Middle frontal gyrus (tissue), 1 donor: ENCODE data around the gene C16orf96.
A peak's percentile ranks its signal among the peaks of the same experiment; 100 is the strongest.

Experiments
- DNase-seq: peaks from one replicate; pipeline ENCODE4 v3.0.0-alpha.2; 2015; ENCODE audit warnings: low spot score; ENCODE audit errors: extremely low spot score

The C16orf96 gene

DNA sequence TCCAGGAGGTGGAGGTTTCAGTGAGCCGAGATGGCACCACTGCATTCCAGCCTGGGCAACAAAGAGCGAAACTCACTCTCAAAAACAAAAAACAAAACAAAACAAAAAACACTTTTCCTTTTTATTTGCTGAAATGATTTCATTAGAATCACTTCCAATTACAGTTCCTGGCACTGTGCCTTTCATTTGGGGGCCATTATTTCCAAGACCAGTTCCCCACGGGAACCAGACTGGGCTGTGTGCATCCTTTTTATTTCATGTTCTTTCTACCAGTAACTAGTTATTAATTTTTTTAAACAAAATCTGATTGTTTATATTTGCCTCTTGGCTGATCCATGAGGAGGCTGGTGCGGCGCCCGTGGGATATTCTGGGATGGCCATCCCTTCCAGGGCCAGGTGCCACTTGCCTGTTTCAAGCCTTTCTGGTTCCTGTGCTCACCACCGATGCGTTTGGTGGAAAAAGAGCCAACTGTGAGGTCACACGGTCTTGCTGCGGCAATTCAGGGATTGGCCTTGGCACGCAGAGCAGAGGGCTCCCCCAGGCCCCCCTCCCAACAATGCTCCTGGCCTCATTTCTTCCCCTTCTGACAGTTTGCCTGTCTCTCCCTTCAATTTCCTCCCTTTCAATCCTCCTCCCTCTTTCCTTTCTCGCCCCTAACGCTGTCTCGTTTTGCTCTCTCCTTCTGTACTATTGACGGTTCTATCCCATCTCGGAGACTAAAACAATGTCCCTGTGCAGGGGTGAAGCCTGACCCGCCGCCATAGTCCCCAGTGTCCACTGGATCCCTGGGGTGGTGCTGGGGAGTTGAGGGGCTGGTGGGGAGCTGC lies 45.1 kb downstream of the C16orf96 start:
- DNase-seq = no peak

DNA sequence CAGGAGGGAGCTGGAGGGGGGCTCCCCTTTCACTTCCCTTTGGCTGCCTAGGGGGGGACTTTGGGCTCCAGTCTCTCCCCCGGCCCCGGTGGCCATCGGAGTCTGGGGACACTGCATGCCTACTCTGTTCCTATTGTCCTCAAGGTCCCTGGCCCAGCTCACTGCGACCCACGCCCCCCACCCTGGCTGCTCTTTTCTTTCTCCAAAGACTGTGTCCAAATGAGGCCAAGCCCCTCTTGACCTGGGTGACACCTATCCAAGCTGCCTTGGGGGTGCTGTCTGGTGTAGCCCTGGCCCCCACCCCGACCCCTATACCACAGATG lies 45.7 kb downstream of the C16orf96 start:
- no peak for DNase-seq

DNA sequence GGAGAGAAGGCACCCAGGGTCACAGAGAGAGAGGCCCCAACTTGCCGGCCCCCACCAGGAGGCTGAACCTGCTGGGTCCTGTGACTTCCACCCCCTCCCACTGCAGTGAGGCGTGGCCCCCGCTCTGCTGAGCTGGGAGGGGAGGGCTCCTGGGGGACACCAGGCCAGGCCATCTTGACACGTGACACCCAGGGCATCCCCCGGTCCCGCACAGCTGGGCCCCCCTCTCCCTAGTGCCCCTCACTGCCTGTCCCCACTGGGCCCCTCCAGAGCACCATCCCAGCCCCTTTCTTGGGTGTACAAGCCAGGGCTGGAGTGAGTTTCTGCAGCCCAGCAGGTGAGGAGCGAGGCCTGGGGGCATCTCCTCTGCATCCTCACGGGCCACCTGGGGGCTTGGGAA lies 46.2 kb downstream of the C16orf96 start:
- no peak for DNase-seq

DNA sequence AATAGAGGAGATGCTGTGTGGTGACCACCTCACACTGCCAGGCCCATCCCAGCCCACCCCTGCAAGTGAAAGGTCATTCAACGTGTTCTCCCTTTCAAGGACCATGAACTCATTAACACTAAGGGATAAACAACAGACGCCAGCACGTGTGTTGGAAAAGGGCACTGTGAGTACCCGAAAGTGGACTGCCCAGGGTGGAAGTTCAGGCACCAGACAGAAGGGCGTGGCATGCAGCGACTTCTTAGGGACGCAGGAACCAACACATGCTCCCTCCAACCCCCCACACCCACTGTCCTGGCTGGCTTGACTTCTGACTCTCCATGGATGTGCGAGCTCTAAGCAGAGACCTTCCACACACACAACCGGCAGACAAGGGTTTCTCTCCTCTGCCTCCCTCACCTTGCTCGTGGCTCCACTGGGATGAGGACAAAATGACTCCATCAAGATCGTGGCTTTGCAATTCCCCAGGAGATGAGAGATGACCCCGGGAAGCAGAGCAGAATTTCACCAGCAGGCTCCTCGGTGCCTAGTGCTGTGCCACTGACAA lies 47.6 kb downstream of the C16orf96 start:
- no peak for DNase-seq

DNA sequence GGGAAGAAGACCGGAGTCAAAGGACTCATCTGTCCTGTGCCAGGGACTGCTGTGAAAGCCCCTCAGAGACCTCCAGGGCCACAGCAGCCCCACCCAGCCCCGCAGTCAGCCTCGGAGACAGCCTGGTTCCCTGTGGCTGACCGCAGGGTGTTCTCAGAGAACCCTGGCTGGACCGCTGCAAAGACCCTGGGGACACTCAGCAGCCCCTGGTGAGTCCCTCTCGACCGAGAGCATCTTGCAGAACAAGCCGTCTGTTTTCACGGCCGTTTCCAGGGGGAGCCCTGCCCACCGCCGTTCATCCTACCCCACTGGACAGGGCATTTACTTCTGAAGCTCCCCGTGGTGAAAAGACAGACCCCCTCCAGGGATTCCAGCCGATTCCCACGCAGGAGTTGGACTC lies 48.3 kb downstream of the C16orf96 start:
- no peak for DNase-seq

DNA sequence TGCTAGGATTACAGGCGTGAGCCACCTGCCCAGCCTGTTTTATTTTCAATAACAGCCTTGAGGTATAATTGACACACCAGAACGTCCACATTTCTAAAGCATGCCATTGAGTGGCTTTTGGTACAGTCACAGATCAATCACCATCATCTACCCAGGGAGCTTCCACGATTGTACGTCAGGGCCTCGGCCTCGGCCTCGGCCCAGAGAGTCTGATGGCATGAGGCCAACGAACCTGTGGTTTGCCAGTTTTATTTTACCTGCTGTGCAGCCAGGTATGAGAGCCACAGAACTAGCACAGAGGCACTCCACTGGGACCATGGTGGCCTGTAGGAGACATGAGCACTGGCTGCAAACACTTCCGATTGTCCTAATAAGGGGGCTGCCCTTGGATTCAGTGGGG lies 50.2 kb downstream of the C16orf96 start:
- DNase-seq = no peak

DNA sequence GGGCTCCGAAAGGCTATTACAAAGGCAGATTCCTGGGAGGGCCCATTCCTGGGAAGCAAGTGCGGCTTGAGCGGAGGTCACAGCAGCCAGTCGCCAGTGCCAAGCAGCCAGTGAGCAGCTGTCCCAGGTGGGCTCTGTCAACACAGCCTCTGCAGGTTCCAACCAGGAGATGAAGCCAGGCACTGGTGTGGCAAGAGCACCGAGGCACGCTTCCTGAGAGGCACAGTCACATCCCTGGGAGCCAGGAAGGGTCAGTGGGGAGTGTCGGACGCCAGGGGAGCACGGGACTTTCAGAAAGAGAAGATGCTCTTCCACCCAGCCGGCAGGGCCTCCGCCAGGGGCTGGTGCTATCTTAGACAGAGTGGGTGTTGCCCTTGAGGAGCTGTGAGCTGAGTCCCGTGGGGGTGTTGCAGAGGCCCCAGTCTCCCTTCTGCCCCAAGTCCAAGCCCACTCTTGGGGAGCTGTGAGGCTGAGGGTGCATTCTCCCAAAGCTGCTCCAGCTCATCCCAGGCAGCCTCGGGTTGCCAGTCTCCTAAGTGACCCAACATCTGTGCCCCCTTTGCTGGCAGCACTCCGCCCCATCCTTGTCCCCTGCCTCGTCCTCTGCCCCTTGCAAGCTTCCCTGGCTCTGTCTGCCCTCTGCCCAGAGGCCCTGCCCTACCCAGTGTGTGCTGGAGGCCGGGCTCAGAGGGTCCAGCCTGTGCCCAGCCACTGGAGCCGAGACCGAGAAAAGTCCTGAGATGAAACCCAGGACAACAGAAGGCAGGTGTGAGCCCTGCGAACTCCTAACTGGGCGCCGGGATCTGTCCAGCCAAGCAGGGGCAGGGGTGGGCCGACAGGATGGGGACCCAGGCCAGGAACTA lies 51.9 kb downstream of the C16orf96 start:
- DNase-seq = no peak

DNA sequence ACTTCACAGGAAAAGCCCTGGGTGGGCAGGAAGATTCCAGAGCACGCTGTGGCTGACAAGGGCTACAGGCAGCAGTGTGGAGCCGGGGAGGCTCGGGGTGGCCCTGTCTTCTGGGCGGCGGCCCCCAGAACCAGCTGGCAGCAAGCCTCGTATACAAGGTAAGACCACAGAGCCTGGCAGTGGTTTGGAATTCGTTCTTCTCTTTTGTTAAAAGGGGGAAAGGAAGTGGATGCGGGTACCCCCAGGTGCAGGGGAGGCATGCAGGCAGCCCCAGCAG lies 52.5 kb downstream of the C16orf96 start:
- no peak for DNase-seq

DNA sequence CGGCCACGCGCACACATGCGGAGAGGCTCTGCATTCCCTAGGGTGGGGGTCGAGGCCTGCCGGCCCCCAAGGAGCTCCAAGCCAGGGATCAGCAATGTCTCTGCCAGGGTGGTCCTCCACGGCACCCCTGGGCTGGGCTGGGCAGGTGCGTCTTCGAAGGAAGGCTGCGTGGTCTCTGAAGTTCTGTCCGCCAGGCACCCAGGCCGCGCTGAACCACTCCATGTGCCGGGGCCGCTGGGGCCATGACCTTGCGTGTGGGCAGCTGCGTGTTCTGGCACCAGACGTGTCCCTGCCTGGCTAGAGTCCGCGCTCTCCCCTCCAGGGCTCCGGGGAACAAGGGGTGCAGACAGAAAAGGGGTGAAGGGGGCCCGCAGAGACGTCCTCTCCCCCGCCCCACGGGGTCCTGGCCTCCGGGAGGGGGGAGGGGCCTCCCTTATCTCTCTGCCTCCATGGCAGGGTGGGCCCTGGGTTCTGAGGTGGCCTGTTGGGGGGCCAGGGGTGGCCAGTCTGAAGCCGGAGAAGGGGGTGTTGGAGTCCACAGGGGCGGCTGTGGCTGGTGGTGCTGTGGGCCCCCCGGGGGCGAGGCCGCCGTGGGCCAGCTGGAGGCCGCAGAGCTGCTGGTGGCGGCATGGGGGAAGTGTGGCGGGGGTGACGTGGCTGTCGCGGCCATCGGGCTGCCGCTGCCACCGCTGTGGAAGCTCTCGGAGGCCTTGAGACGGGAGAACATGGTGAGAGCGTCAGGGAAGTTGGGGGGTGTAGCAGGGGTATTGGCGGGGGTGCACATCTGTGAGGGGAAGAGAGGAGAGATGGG lies 53.3 kb downstream of the C16orf96 start:
- no peak for DNase-seq

DNA sequence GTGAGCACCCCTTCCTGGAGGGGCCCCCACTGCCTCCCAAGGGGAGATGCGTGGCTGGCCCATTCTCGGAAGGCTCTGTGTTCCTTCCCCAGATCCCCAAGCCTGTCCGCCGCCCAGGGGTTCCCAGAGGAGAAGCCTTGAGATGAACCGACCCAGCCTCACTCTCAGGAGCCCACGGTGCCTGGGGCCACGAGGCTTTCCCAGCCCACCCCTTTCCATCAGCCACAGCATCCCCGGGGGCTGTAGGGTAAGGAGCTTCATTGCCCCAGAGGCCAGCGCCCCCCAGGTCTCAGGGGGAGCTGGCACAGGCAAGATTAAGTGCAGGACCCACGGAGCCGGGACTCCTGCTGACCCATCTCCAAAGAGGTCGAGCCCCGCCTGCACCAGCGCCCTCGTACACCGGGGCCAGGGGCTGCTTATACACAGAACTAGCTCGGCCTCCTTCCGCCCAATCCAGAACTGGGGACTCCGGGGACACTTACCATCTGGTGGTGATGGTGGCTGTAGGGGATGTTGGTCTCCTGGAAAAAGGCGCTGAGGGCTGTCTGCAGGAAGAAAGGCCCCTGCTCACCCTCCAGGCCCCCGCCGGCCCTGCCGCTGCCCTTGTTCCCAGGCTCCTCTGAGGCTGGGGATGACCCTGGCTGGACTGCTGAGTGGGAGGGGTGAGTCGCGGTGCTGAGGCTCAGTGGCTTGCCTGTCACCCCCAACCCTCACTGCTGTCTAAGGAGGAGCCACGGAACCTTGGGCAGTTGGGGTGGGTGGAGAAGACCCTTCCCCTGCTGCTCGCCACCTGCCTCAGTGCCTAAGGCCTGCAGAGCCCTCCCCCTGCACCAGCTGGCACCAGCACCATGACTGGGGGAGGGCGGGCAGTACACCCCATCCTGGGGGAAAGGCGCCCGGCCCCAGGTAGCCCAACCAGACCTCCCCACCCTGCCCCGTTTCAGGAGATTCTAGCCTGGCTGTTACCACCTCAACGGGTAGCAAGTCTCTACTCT lies 54.2 kb downstream of the C16orf96 start:
- DNase-seq = no peak

DNA sequence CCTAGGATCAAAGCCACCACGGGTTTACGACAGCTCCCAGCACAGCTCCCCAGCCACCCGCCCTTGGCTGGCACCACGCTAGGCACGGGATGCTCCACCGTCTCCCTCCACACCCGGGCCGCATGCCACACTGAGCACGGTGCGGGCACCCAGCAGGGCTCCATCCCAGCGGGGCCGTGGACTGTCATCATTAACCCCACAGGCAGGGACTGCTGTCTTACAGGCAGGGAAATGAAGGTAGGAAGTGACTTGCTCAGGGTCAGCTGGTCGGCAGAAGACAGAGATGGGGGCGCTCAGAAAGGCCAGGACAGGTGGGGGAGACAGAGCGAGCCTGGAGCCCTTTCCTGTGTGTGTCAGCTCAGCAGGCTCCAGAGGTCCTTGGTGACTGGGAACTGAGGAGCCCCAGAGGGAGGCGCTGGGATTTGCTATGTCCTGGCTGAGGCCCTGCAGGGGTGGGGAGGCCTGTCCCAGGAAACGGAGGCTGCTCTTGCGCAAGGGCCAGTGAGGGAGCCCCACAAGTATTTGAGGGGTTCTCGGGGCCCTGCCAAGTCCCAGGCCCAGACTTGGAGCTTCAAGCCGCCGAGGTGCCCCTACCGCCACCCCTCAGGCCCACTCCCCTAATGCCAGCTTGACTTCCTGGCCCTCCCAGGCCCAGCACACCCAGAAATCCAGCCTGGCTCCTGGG lies 55.3 kb downstream of the C16orf96 start:
- DNase-seq = no peak

DNA sequence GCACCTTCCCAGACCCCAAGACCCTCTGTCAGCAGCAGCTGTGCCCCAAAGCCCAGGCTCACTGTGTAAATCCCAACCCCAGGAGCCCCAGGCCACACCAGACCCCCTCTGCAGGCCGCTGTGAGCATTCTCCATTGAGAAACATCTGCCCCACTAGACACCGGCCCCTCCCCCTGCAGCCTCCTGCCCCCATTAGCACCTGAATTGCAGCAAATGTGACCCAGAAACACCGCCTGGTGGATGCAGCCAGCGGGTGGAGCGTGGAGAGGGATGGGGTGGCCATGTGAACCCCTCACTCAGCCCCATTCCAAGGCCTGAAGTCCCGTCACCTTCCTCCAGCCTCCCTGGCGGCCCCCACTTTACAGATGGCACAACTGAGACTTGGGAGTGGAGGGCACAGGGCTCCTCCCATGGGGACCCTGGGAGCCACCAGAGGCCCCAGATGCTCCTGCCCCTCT lies 56.4 kb downstream of the C16orf96 start:
- no peak for DNase-seq

DNA sequence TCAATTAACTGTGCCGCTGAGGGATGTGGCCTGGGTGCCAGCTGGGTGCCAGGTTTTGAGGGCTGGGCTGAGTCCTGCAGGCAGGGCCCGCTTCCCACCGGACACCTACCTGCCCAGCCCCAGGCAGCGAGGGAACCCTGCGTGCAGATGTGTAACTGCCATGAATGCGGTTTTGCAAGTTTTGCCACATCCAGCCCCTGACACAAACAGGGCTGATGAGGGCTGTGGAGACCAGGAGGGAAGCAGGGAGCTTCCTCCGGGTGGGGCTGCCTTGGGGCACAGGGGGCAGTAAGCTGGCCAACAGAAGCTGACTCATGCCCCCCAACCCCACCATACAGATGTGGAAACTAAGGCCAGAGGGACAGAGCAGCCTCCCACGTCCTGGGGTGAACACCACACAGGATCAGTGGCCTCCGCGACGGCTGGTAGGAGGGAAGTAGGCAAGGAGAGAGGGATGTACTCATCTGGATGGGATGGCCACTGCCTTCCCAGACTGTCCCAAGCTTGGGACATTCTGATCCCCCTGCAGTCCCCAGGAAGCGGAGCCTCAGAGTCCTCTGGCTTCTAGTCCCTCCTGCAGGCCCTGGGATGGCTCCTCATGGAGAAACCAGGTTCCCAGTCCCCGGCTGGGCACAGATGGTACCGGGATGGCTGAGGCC lies 57.0 kb downstream of the C16orf96 start:
- DNase-seq = no peak

DNA sequence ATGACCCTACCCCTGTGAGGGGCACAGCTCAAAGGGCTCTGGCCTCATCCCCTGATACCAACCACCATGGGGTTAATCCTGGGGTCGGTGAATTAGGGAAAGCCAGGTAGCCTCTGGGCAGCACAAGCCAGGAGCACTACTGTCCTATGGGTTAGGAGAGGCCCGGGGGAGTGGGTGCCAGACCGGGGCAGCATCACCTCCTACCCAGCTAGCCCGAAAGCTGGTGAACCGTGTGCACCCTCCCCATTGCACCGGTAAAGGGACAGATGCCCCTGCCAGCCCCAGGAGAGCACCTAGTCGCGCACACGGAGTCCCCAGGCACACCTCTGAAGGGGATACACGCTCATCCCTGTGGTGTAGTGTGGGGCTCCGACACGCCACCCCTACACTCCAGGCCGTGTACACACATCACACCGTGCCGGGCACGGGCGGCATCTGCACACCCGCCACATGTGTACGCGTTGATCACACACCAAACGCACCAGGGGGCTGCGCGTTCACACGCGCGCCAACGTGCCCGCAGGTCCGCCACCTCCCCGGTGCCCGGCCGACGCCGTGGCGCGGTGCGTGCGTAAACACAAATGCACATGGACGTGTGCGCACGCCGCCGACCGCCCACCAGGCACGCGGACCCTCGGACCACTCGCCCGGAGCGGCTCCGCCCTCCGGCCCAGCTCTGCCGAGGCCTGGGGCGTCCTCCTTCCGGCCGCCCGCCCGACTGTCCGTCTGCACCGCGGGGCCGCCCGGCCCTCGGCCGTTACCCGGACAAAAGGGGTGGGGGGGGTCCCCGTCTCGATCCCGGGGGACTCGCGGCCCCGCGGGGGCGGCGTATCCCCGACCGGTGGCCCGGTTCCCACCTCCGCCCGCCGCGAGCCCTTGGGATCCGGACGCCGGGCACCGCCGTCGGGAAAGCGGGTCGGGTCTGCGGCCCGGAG lies 57.8 kb downstream of the C16orf96 start:
- no peak for DNase-seq

DNA sequence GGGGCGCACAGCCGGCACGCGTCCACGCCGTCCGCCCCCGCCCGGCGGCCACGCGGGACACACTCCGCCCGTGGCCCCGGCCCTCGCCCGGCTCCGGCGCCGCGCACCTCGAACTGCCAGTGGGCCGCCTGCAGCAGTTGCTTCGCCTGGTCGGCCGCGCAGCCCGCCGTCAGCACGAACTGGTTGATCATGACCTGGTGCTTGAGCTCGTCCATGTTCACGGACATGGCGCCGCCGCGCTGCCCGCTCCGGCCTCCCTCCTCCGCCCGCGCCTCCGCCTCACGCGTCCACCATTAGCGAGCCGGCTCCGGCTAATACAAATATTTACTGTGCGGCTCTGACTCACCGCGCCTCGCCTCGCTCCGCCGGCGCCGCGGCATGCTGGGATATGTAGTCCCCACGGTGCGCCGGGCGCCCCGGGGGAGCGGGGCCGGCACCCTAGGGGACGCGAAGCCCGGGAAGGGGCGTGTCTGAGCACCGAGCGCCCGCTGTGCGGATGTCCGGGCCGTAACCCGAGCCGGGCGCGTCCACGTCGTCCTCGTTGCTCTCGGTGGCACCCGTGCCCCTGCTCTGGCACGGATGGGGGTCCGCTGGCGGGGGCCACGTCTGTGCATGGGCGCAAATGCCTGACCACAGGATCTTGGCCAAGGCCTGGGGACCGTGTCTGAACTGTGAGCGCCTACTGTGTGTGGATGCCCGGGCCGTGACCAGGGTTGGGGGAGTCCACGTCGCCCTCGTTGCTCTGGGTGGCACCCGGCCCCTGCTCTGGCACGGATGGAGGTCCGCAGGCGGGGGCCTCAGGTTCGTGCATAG lies 58.6 kb downstream of the C16orf96 start, which contains the start of gene UBALD1:
TSS of gene UBALD1 (minus strand) at position 318 of the 813 bp plus-strand sequence. CDS start at position 227, 91 bp downstream.
- DNase-seq = peak; percentile 78

DNA sequence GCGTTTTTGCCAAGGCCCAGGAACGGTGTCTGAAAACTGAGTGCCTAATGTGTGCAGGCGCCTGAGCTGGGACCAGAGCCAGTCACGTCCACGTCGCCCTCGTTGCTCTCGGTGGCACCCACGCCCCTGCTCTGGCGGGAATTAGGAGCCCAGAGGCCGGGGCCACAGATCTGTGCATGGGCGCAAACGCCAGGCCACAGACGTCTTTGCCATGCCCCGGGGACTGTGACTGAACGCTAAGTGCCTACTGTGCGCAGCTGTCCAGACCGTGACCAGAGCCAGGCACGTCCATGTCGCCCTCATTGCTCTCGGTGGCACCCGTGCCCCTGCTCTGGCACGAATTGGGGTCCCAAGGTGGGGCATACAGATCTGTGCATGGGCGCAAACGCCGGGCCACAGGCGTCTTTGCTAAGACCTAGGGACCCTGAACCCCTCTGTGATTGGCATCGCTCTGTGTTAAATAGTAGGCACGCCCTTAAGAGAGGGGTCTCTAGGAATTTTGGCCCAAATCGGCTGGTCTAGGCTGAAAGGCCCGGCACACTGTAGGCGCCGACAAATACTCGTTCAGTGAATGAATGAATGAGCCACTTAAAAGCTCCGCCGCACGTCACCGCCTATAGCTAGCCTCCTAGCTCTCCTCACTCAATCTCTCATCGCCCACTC lies 59.4 kb downstream of the C16orf96 start:
- no peak for DNase-seq
